B cell (primary cell): ENCODE data around the gene MAPT. TPM values are rescaled to one million over a fixed set of nuclear protein-coding genes. Genes with fewer than 3 reads are reported as not detected.

ENCODE experiments used
- ATAC-seq: fragments of 200-7000 bp; cut with Tn5 transposase; one replicate; pipeline ENCODE4 v1.10.0; 2021; ENCODE audit warnings: low read depth, mild to moderate bottlenecking, moderate number of reproducible peaks, moderate library complexity
- CTCF ChIA-PET: fragments of 350-600 bp; sonication (Branson Sonifier 250); formaldehyde crosslinking; loops from one replicate; lab custom pipeline; 2021; ENCODE audit warnings: antibody characterized with exemption, inconsistent platforms; lab: Charles Lee
- POLR2A ChIA-PET: fragments of 350-600 bp; sonication (Branson Sonifier 250); formaldehyde crosslinking; loops from one replicate; lab custom pipeline; 2021; ENCODE audit warnings: antibody characterized with exemption; lab: Charles Lee
- DNase-seq: peaks from one replicate; pipeline ENCODE4 v3.0.0; 2013
- H2AFZ ChIP-seq: 2 replicates; pipeline ENCODE4 v1.6.1; 2012; ENCODE audit warnings: mild to moderate bottlenecking, low read depth, low read length; ENCODE audit not compliant: insufficient read depth, poor library complexity, severe bottlenecking
- H3K27ac ChIP-seq, 2 donors: 1 replicate in 1 of 2; 2 replicates in 1 of 2; pipeline ENCODE4 v1.5.1; 2012 to 2013; ENCODE audit warnings: low read length in 2 of 2, mild to moderate bottlenecking in 2 of 2, moderate library complexity in 1 of 2
- H3K27me3 ChIP-seq, 4 experiments: fragments of 200-600 bp in 1 of 4; sonication (generic) in 1 of 4; replicated peaks in 1 of 4; 1 replicate in 2 of 4; 2 replicates in 2 of 4; pipeline versions ENCODE4 v1.6.1 to v1.7.0; 2013 to 2016; ENCODE audit warnings: low read length in 3 of 4, mild to moderate bottlenecking in 2 of 4, mixed read lengths in 1 of 4, moderate library complexity in 1 of 4; ENCODE audit not compliant: insufficient read depth in 4 of 4, control insufficient read depth in 3 of 4; ENCODE audit errors: control extremely low read depth in 1 of 4
- H3K36me3 ChIP-seq, 2 experiments: replicated peaks in 1 of 2; 1 replicate in 1 of 2; 2 replicates in 1 of 2; pipeline versions ENCODE4 v1.6.1 to v1.7.1; 2013; ENCODE audit warnings: low read length in 1 of 2; ENCODE audit not compliant: insufficient read depth in 2 of 2, control insufficient read depth in 1 of 2; ENCODE audit errors: control extremely low read depth in 1 of 2, extremely low read depth in 1 of 2
- H3K4me1 ChIP-seq, 2 donors: fragments of 200-600 bp in 1 of 2; sonication (generic) in 1 of 2; 1 replicate in 1 of 2; 2 replicates in 1 of 2; pipeline versions ENCODE4 v1.5.1 to v1.6.1; 2013 to 2017; ENCODE audit warnings: low read length in 2 of 2; ENCODE audit not compliant: control insufficient read depth in 2 of 2, insufficient read depth in 2 of 2
- H3K4me2 ChIP-seq: replicated peaks from 2 replicates; pipeline ENCODE3; 2012; ENCODE audit warnings: mild to moderate bottlenecking, low read depth, low read length; ENCODE audit not compliant: poor library complexity, severe bottlenecking
- H3K4me3 ChIP-seq, 5 experiments: fragments of 200-600 bp in 1 of 5; sonication (generic) in 1 of 5; 1 replicate in 3 of 5; 2 replicates in 2 of 5; pipeline versions ENCODE4 v1.5.1 to v1.7.0; 2011 to 2016; ENCODE audit warnings: low read length in 4 of 5, mild to moderate bottlenecking in 4 of 5, low read depth in 2 of 5, control low read depth in 1 of 5, moderate library complexity in 1 of 5; ENCODE audit not compliant: insufficient read depth in 1 of 5; ENCODE audit errors: control extremely low read depth in 1 of 5, extremely low read depth in 1 of 5
- H3K79me2 ChIP-seq: fragments of 200-600 bp; sonication (generic); one replicate; pipeline ENCODE4 v1.6.0; 2016; ENCODE audit warnings: low read length; ENCODE audit not compliant: control insufficient read depth, insufficient read depth
- H3K9ac ChIP-seq: fragments of 200-600 bp; sonication (generic); 2 replicates; pipeline ENCODE4 v1.6.1; 2017; ENCODE audit warnings: mild to moderate bottlenecking, low read length, moderate library complexity
- H3K9me3 ChIP-seq, 3 donors: one replicate each; pipeline versions ENCODE4 v1.6.1 to v1.7.1; 2013; ENCODE audit warnings: low read length in 2 of 3; ENCODE audit not compliant: control insufficient read depth in 2 of 3, insufficient read depth in 1 of 3; ENCODE audit errors: control extremely low read depth in 1 of 3
- H4K20me1 ChIP-seq: 2 replicates; pipeline ENCODE4 v1.6.0; 2012; ENCODE audit warnings: mild to moderate bottlenecking, low read length; ENCODE audit not compliant: insufficient read depth, control insufficient read depth, poor library complexity, severe bottlenecking
- H3K27ac Mint-ChIP-seq: one replicate; pipeline ENCODE4 v1.8.0; 2021; ENCODE audit warnings: mixed read lengths
- H3K27me3 Mint-ChIP-seq: one replicate; pipeline ENCODE4 v1.8.0; 2021; ENCODE audit warnings: mixed read lengths
- H3K4me1 Mint-ChIP-seq: one replicate; pipeline ENCODE4 v1.8.0; 2021; ENCODE audit warnings: mixed read lengths
- H3K4me3 Mint-ChIP-seq: one replicate; pipeline ENCODE4 v1.8.0; 2021; ENCODE audit warnings: mixed read lengths
- H3K9me3 Mint-ChIP-seq: one replicate; pipeline ENCODE4 v1.8.0; 2022; ENCODE audit warnings: mixed read lengths; ENCODE audit not compliant: insufficient read depth
- EZH2 ChIP-seq: IDR thresholded peaks from 2 replicates; pipeline ENCODE4 v1.6.1; 2012; ENCODE audit warnings: borderline replicate concordance, low read depth, mild to moderate bottlenecking, moderate library complexity, low read length; ENCODE audit not compliant: insufficient read depth, poor library complexity, severe bottlenecking
- WGBS: methylation state at CpG from one replicate; pipeline ENCODE4 v1.1.5; 2013; ENCODE audit warnings: missing lambda C conversion rate; ENCODE audit not compliant: insufficient coverage; 5-methylcytosine and 5-hydroxymethylcytosine counted together
- intact Hi-C: fragments of 100-400 bp; cut with micrococcal nuclease; formaldehyde crosslinking; loops from one replicate; pipeline ENCODE4 v1.10.0; 2022
- polyA plus RNA-seq: library from polyadenylated mRNA; depleted of rRNA; stranded (reverse); fragments of >200 nt; gene quantifications from 2 replicates; pipeline ENCODE4 v1.2.3, GENCODE V29; 2012
- total RNA-seq, 2 donors: library from RNA; stranded (reverse); fragments of 120-200 nt in 1 of 2; gene quantifications; 1 replicate in 1 of 2; 2 replicates in 1 of 2; pipeline versions ENCODE4 v1.2.3 to v1.2.4, GENCODE V29; 2013 to 2022
- TF ChIP-seq, protein P1 (sequence below): fragments of 200-600 bp; IDR thresholded peaks from one replicate; pipeline ENCODE4 v1.8.0; 2022; ENCODE audit warnings: antibody characterized with exemption, mild to moderate bottlenecking

Gene MAPT
- total and polyA plus RNA-seq, 2 donors (not counting 1 experiment from before 2014, with no cell fraction given) = 0.13 to 0.20 TPM

DNA sequence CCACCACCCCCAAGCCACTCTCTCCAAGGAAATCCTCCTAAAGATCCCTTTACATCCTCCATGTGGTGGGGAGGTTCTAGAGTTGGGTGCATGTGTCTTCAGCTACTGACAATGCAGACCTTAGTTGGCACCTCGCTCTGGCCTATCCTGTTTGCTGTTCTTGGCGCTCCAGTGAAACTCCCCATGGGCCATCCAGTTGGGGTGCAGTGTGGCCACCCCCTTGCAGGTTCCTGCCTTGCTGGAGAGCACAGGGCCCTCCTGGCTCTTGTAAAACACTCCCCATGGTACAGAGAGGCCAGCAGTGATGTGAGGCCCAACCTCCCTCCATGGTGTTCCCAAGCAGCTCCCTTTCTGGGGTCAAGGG is 82.0 kb downstream of the MAPT start:
- Mint-ChIP-seq H3K4me1 (peaks cover 30% of the 10 kb centered on the region), H3K9me3 (no peaks in the 10 kb centered on the region), H3K27me3 (peaks cover 5% of the 10 kb centered on the region), H3K27ac (no peak overlapping the region), H3K4me3 (no peak overlapping the region)
- Histone ChIP-seq H3K9me3 (peaks cover 0 to 8% (median 3%) of the 10 kb centered on the region in 3 donors), H4K20me1 (no peaks in the 10 kb centered on the region), H3K36me3 (no peaks in the 10 kb centered on the region), H3K4me2 (no peak overlapping the region), H3K4me1 (peaks cover 21 to 31% of the 10 kb centered on the region in 2 donors), H3K27ac (no peak overlapping the region), H3K4me3 (no peak overlapping the region), H3K9ac (no peak overlapping the region), H3K79me2 (no peaks in the 10 kb centered on the region), H2AFZ (no peak overlapping the region), H3K27me3 (no peaks in the 10 kb centered on the region)
- intact Hi-C loops = no loop called here
- 100% methylated on average over 2 of the region's 2 CpGs for WGBS
- ATAC-seq (no peak), DNase-seq (no peak)
- CTCF ChIA-PET = interaction anchor here (1.9 kb wide), 1 partner anchor 27 kb away, joined by 11 read pairs; no protein-coding TSS in a partner anchor
- TF ChIP-seq, protein P1, sequence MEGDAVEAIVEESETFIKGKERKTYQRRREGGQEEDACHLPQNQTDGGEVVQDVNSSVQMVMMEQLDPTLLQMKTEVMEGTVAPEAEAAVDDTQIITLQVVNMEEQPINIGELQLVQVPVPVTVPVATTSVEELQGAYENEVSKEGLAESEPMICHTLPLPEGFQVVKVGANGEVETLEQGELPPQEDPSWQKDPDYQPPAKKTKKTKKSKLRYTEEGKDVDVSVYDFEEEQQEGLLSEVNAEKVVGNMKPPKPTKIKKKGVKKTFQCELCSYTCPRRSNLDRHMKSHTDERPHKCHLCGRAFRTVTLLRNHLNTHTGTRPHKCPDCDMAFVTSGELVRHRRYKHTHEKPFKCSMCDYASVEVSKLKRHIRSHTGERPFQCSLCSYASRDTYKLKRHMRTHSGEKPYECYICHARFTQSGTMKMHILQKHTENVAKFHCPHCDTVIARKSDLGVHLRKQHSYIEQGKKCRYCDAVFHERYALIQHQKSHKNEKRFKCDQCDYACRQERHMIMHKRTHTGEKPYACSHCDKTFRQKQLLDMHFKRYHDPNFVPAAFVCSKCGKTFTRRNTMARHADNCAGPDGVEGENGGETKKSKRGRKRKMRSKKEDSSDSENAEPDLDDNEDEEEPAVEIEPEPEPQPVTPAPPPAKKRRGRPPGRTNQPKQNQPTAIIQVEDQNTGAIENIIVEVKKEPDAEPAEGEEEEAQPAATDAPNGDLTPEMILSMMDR = no peak
- TF ChIP-seq EZH2 = no peak
- POLR2A ChIA-PET = no interaction called here

DNA sequence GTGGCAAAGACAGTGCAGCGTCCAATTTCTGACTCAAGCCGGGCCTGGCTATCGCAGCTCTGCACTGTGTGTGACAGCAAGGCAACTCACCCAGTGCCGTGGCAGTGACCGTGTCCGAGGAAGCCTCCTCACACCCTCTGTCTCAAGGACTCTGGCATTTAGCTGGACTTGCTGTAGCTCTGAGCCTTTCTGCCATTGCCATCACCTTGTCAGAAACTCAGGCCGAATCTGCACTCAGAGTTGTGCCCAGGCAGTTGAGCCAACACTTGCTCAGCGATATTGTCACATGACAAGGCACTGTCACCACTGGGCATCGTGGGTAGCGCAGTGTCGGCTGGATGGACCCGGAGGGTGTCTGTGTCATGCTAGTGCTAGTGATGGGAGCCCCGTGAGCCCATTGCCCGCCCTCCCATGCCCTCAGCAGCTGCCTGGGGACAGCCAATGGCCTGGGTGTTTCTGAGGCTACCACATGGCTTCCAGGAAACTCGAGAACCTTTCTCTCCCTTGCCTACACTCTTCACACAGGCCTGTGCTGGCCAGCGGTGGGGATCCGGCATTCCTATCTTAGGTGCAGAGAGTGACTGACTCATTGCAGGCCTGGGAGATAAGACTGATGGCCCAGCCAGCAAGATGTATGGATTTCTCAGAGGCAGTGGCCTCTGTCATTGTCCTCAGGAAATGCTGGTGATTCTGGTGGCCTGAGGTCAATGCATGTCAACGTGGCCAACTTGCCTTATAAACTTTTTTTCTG is 82.6 kb downstream of the MAPT start:
- peaks cover 30% of the 10 kb centered on the region for H3K4me1 Mint-ChIP-seq
- H3K27ac Mint-ChIP-seq = no peak overlapping the region
- no peak overlapping the region for H3K4me3 Mint-ChIP-seq
- H3K36me3 ChIP-seq = no peaks in the 10 kb centered on the region
- H3K4me2 ChIP-seq = no peak overlapping the region
- peaks cover 7% of the 10 kb centered on the region for H3K27me3 Mint-ChIP-seq
- H3K9ac ChIP-seq = no peak overlapping the region
- TF ChIP-seq, protein P1 = no peak
- no peak for TF ChIP-seq EZH2
- H3K27ac ChIP-seq = no peak overlapping the region
- H4K20me1 ChIP-seq = no peaks in the 10 kb centered on the region
- H3K9me3 Mint-ChIP-seq = no peaks in the 10 kb centered on the region
- H3K9me3 ChIP-seq = peaks cover 0 to 4% (median 3%) of the 10 kb centered on the region in 3 donors
- DNase-seq = no peak
- no peak for ATAC-seq
- peaks cover 21 to 31% of the 10 kb centered on the region in 2 donors for H3K4me1 ChIP-seq
- H3K27me3 ChIP-seq = no peaks in the 10 kb centered on the region
- 97% methylated on average over 16 of the region's 18 CpGs for WGBS
- no peak overlapping the region for H3K4me3 ChIP-seq
- no peak overlapping the region for H2AFZ ChIP-seq
- H3K79me2 ChIP-seq = no peaks in the 10 kb centered on the region
- intact Hi-C loops = no loop called here
- CTCF ChIA-PET = no interaction called here
- POLR2A ChIA-PET = no interaction called here
